GM18861 (cell line): ENCODE measurements around the gene CLEC9A.
"Not testable (repeated sequence)": the region's sequence is repeated elsewhere in the genome, so short reads cannot be mapped to it uniquely, and the experiment has no call there.

ENCODE experiments used
- ATAC-seq: cut with Tn5 transposase; IDR thresholded peaks from one replicate; pipeline ENCODE4 v1.9.1; 2021; ENCODE audit not compliant: unreplicated experiment

Gene CLEC9A

DNA sequence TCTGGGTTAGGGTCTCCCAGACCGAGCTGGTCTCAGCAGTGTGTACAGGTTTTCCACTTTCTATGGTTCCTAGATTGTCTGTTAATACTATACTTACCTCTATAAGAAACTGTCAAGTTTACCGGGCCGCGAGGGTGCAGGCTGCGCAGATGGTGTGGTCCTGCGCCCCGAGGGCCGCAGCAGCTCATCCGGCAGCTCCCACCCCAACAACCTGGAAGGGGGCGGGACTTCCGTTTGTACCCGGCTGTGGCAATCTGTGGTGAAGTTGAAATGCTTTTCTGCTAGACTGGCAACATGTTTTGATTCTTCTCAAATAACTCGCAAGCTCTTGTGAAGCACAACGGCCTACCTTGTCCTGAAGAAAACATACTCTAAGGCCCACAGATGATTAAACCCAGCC, at the start of gene CLEC9A:
TSS of gene CLEC9A (plus strand) at position 237 of the 400 bp plus-strand sequence. CDS start 22,006 bp downstream, outside the sequence.
- ATAC-seq: no peak

- no peak for ATAC-seq
Observed at GRCh38 chr12:9991876-9992275, 38.6 kb upstream of the CLEC9A start.

GRCh38 chr12:9992296-9992695, 38.2 kb upstream of the CLEC9A start:
- ATAC-seq: no peak

DNA sequence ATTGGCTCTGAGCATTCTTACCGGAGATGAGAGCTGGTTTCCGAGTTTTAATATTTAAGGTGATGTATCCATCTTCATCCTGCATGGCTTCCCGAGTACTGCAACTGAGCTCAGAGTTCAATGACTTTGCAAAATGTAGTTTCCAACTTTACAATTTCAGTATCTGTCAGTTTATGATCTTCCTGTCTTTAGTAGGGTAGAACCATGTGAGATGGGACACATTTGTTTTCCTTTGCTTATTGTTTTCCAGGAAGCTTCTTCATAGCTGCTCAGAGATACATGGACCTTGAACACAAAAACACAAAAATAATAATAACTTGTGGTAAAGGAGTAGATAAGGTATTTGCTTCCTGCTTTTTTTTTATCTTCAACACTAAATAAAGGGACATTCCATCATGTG, 31.5 kb upstream of the CLEC9A start, which contains the start of gene CLEC1B:
TSS of gene CLEC1B (minus strand) at position 106 of the 400 bp plus-strand sequence. CDS start at position 85, 21 bp downstream.
- no peak for ATAC-seq

GRCh38 chr12:10001171-10001776, 29.2 kb upstream of the CLEC9A start:
- ATAC-seq: no peak

- no peak for ATAC-seq
Observed at GRCh38 chr12:10012630-10013330, 17.7 kb upstream of the CLEC9A start.

GRCh38 chr12:10015450-10015849, 15.0 kb upstream of the CLEC9A start:
- no peak for ATAC-seq

GRCh38 chr12:10016881-10017280, 13.6 kb upstream of the CLEC9A start:
- ATAC-seq: no peak

GRCh38 chr12:10018386-10018785, 12.1 kb upstream of the CLEC9A start:
- no peak for ATAC-seq

GRCh38 chr12:10021342-10021741, 9.1 kb upstream of the CLEC9A start:
- ATAC-seq: no peak

DNA sequence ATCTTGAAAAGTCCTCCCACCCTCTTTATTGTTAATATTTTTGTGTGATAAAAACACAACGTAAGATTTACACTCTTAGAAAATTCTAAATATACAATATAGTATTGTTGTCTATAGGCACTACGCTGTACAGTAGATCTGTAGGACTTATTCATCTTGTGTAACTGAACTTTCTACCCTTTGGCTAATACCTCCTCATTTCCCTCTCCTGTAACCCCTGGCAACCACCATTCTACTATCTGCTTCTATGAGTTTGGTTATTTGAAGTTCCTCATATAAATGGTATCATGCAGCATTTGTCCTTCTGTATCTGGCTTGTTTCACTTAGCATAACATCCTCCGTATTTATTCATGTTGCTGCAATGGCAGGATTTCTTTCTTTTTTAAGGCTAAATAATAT, 5.2 kb upstream of the CLEC9A start:
- ATAC-seq: no peak

- not testable (repeated sequence) for ATAC-seq
Observed at GRCh38 chr12:10026666-10027065, 3.8 kb upstream of the CLEC9A start.

GRCh38 chr12:10027311-10027710, 3.2 kb upstream of the CLEC9A start:
- ATAC-seq: no peak

- ATAC-seq: no peak
Observed at GRCh38 chr12:10027721-10028120, 2.8 kb upstream of the CLEC9A start.

- ATAC-seq: no peak
Observed at GRCh38 chr12:10031321-10031720, 839 bp downstream of the CLEC9A start.

DNA sequence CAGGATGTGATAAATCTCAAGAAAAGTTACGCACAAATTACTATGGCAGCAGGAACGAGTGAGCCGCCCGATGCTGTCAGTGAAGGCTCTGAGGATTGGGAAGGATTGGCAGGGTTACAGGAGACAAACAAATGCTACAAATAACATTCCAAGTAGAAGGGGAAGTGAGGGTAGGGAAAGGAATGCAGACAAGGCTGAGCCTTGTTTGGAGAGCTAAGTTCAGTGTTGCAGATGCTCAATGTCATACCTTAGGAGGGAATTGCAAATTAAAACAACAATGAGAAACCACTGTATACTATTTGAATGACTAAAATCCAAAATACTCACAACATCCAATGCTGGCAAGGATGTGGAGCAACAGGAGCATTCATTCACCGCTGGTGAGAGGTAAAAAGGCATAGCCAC, 1.3 kb downstream of the CLEC9A start:
- no peak for ATAC-seq

DNA sequence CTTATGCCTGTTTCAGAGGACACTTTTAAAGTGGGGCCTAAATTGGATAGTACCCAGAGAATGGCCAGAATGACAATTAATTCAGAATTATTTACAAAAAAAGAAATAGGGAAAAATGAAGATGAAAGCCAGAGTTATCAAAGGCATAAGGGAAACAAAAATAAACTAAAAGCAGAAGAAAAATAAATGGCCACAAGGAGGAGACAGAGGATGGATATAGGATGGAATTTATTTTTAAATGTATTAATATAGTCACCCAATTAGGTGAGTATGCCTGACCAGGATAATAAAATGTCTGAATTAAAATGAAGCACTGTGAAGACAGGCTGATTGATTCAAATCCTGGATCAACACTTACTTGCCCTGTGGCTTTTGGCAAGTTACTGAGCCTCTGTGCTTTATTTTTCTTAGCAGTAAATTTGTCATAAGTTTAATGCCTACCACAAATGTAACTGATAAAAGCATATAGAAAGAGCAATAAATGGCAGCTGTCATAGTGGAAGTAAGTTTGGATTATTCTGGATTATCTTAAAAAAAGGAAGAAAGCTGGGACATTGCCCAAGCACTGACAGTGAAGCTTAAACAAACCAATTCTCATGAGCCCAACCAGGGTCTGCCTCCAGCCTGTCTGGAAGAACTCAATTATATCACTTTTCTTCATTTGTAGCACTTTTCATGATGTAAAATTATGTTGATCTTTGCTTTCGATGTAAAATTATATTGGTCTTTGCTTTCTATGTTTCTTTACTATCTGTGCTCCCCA, 3.5 kb downstream of the CLEC9A start:
- ATAC-seq: no peak

- no peak for ATAC-seq
Observed at GRCh38 chr12:10042167-10042566, 11.7 kb downstream of the CLEC9A start.

GRCh38 chr12:10048526-10048925, 18.0 kb downstream of the CLEC9A start:
- no peak for ATAC-seq

DNA sequence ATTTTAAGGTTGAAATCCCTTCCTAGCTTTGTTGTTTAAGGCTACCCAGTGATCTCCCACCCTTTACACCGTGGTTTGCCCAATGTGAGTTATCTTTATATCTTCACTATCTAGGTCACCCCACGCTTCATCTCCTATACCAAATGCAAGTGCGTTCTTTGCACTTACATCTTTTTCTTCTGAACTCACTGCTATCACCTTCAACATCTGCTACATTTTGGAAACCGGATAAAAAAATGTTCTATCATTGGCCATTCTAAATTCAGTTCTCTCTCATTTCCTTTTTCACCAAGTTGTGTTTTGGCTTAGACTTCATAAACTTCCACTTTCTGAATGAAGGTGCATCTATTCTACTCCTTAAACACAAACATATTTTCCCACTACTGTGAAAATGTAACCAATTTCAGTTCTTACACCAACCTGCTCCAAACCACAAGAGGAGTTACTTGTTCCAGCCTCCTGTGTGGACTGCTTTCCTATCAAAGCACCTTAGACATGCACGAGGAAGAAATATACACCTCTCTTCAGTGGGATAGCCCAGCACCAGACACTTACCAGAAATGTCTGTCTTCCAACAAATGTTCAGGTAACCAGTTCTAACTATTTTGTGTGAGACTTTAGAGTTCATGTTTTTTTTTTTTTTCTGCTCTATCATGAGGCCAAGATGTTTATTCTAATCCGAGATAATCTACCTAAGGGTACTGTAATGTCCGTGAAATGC, 21.9 kb downstream of the CLEC9A start:
- ATAC-seq: no peak

- no peak for ATAC-seq
Observed at GRCh38 chr12:10058387-10058786, 27.9 kb downstream of the CLEC9A start.
